Nephron (organoid): ENCODE data around the gene SLC2A13.

ENCODE experiments used
- H3K27ac Mint-ChIP-seq, 3 experiments: 2 replicates each; pipeline ENCODE4 v1.8.0; 2020; ENCODE audit warnings: mixed read lengths in 3 of 3, mild to moderate bottlenecking in 2 of 3, moderate library complexity in 1 of 3
- H3K27me3 Mint-ChIP-seq: 2 replicates; pipeline ENCODE4 v1.8.0; 2021; ENCODE audit warnings: low read depth, mild to moderate bottlenecking, moderate library complexity, mixed read lengths
- H3K36me3 Mint-ChIP-seq: 2 replicates; pipeline ENCODE4 v1.8.0; 2020; ENCODE audit warnings: low read depth, mixed read lengths
- H3K4me1 Mint-ChIP-seq: 2 replicates; pipeline ENCODE4 v1.8.0; 2020; ENCODE audit warnings: mixed read lengths
- H3K4me3 Mint-ChIP-seq, 3 experiments: 2 replicates each; pipeline ENCODE4 v1.8.0; 2020; ENCODE audit warnings: mild to moderate bottlenecking in 3 of 3, mixed read lengths in 3 of 3, moderate library complexity in 2 of 3
- H3K9me3 Mint-ChIP-seq: 2 replicates; pipeline ENCODE4 v1.8.0; 2020; ENCODE audit warnings: mixed read lengths
- CTCF ChIP-seq, 3 experiments: fragments of 200-600 bp; sonication (generic); IDR thresholded peaks; one replicate each; pipeline ENCODE4 v1.5.0; 2021; ENCODE audit warnings: antibody characterized with exemption in 3 of 3; ENCODE audit not compliant: unreplicated experiment in 3 of 3

Gene SLC2A13

GRCh38 chr12:39989501-39989900, 116.4 kb downstream of the SLC2A13 start:
- no peak overlapping the region for H3K4me3 Mint-ChIP-seq
- H3K9me3 Mint-ChIP-seq = no peaks in the 10 kb centered on the region
- no peak for TF ChIP-seq CTCF (IDR thresholded peaks at IDR 0.05; ENCODE audit: unreplicated experiment in 3 of 3)
- H3K36me3 Mint-ChIP-seq = no peaks in the 10 kb centered on the region
- H3K4me1 Mint-ChIP-seq = no peaks in the 10 kb centered on the region
- no peak overlapping the region for H3K27ac Mint-ChIP-seq
- H3K27me3 Mint-ChIP-seq = no peaks in the 10 kb centered on the region

- no peak overlapping the region for H3K4me3 Mint-ChIP-seq
- no peaks in the 10 kb centered on the region for H3K4me1 Mint-ChIP-seq
- no peak for TF ChIP-seq CTCF (IDR thresholded peaks at IDR 0.05; ENCODE audit: unreplicated experiment in 3 of 3)
- no peaks in the 10 kb centered on the region for H3K36me3 Mint-ChIP-seq
- no peak overlapping the region for H3K27ac Mint-ChIP-seq
- H3K27me3 Mint-ChIP-seq = no peaks in the 10 kb centered on the region
- no peaks in the 10 kb centered on the region for H3K9me3 Mint-ChIP-seq
Observed at GRCh38 chr12:39988574-39988973, 117.3 kb downstream of the SLC2A13 start.

- no peak for TF ChIP-seq CTCF (IDR thresholded peaks at IDR 0.05; ENCODE audit: unreplicated experiment in 3 of 3)
- Mint-ChIP-seq H3K27ac (no peak overlapping the region), H3K27me3 (no peaks in the 10 kb centered on the region)
Observed at GRCh38 chr12:39986674-39987073, 119.2 kb downstream of the SLC2A13 start.

GRCh38 chr12:39984670-39985069, 121.2 kb downstream of the SLC2A13 start:
- H3K4me3 Mint-ChIP-seq = no peak overlapping the region
- H3K4me1 Mint-ChIP-seq = no peaks in the 10 kb centered on the region
- no peak for TF ChIP-seq CTCF (IDR thresholded peaks at IDR 0.05; ENCODE audit: unreplicated experiment in 3 of 3)
- H3K9me3 Mint-ChIP-seq = no peaks in the 10 kb centered on the region
- no peaks in the 10 kb centered on the region for H3K27me3 Mint-ChIP-seq
- H3K36me3 Mint-ChIP-seq = no peaks in the 10 kb centered on the region
- no peak overlapping the region for H3K27ac Mint-ChIP-seq

More at GRCh38 chr12:39986674-39987073, 119.2 kb downstream of the SLC2A13 start:
- Mint-ChIP-seq H3K9me3 (no peaks in the 10 kb centered on the region), H3K36me3 (no peaks in the 10 kb centered on the region), H3K4me3 (no peak overlapping the region), H3K4me1 (no peaks in the 10 kb centered on the region)

DNA sequence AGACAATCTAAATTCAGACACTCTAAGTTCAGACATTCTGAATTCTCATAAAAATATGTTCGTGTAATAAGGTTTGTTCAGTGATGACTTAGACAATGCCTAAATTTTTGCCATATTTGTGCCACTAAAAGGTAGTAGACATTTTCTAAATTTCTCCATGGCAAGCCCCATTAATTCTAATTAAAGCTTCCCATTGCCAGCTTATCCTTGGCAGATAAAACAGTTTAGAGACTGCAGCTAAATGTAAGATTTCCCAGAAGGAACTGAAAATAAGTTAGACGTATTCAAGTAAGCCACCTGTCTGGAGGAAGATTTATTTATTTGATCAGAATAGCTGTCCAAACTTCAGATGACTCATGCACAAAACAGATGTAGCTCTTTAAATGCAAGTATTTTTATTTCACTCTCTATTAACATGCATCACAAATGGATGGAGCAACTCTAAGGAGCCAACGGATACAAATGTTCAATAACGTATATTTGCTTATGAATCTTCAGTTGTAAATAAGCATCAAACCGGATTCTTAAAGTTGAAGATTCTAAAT, 130.4 kb downstream of the SLC2A13 start:
- no peak overlapping the region for H3K27ac Mint-ChIP-seq
- no peak for TF ChIP-seq CTCF (IDR thresholded peaks at IDR 0.05; ENCODE audit: unreplicated experiment in 3 of 3)
- peaks cover 2% of the 10 kb centered on the region for H3K36me3 Mint-ChIP-seq
- peaks cover 2% of the 10 kb centered on the region for H3K9me3 Mint-ChIP-seq
- H3K4me1 Mint-ChIP-seq = no peaks in the 10 kb centered on the region
- peaks cover 4% of the 10 kb centered on the region for H3K27me3 Mint-ChIP-seq
- no peak overlapping the region for H3K4me3 Mint-ChIP-seq

DNA sequence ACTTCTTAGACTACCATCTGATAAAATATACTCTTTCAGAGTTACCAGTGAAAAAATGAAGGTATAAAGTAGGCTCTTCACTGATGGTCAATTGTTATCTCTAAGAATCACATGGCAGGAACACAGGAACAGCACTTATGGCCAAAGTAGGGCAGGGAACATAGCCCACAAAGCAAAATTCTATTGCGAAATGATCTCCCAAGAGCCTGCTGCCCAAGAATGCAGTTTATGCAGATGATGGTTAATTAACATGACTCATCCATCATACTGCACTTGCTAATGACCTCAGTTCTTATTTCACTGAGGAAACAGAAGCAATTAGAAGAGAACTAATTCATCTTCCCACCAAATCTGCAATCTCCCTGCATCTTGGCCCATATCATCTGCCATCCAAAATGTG, 133.8 kb downstream of the SLC2A13 start:
- Mint-ChIP-seq H3K9me3 (peaks cover 8% of the 10 kb centered on the region), H3K4me3 (no peak overlapping the region), H3K27ac (no peak overlapping the region), H3K4me1 (peaks cover 7% of the 10 kb centered on the region), H3K27me3 (peaks cover 4% of the 10 kb centered on the region), H3K36me3 (peaks cover 6% of the 10 kb centered on the region)
- TF ChIP-seq CTCF (IDR thresholded peaks at IDR 0.05; ENCODE audit: unreplicated experiment in 3 of 3) = no peak
